GM12872 (cell line): ENCODE measurements around the gene C11orf54.

Source experiments
- TF ChIP-seq, protein P1 (sequence below): IDR thresholded peaks from 3 replicates; pipeline ENCODE4 v1.5.1; 2011; ENCODE audit warnings: low read depth, mild to moderate bottlenecking, low read length, moderate library complexity; ENCODE audit not compliant: insufficient read depth

Gene C11orf54

DNA sequence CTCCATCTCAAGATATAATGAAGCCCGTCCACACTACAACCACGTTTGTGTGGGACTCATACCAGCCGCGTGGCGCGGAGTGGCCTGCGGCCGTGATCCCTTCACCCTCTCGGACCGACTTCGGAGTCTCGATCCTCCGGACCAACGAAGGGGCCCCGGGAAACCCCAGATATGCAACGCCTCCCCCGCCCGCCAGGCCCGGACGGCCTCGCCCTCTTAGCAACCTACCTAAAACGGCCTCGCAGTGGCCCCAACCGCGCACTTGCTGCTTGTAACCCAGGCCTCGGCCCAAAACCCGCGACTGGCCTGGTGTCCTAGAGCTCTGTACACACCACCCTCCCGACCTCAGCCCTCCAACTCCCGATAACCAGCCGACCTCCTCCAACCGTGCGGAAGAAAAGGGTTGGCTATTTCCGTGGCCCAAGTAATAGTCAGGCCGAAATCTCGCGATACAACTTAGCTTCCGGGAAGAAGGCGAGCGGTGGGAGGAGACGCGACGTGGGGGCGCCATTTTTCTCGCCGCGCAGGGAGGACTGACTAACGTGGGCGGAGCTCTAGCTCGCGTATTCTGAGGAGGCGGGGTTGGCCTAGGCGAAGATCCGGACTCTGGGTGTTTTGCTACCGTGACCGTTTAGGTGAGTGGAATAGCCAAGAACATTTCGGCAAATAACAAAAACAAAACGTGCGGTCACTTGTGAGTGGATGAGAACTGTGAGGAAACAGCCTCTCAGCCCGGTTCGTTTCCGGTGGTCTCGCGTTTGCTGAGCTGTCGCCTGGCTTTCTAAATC lies at the start of gene C11orf54, which contains the start of gene TAF1D:
TSS of gene C11orf54 (plus strand) at position 579 of the 788 bp plus-strand sequence. CDS start 5,722 bp downstream, outside the sequence.
TSS of gene TAF1D (minus strand) at position 402 of the 788 bp plus-strand sequence. CDS start 2,191 bp downstream, outside the sequence.
- TF ChIP-seq, protein P1, sequence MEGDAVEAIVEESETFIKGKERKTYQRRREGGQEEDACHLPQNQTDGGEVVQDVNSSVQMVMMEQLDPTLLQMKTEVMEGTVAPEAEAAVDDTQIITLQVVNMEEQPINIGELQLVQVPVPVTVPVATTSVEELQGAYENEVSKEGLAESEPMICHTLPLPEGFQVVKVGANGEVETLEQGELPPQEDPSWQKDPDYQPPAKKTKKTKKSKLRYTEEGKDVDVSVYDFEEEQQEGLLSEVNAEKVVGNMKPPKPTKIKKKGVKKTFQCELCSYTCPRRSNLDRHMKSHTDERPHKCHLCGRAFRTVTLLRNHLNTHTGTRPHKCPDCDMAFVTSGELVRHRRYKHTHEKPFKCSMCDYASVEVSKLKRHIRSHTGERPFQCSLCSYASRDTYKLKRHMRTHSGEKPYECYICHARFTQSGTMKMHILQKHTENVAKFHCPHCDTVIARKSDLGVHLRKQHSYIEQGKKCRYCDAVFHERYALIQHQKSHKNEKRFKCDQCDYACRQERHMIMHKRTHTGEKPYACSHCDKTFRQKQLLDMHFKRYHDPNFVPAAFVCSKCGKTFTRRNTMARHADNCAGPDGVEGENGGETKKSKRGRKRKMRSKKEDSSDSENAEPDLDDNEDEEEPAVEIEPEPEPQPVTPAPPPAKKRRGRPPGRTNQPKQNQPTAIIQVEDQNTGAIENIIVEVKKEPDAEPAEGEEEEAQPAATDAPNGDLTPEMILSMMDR, result 0 out of 3 replicates have a peak, but pooled peaks have one; percentile 1

DNA sequence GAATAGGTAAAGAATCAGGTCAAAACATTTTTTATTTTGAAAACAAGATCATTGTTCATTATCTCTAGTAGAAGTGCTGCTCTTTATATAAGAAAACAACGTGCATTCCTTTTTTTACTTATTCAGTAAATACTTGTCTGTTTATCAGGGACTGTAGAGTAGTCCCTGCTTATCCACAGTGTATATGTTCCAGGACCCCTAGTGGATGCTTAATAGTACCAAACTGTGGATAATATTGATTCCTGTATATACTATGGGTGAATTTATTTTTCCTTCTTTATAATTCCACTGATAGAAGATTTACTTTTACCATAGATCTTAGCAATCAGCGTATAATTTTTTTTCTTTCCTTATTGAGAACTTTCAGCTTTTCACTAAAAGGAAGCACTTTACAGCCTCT lies 47.4 kb upstream of the C11orf54 start:
- TF ChIP-seq, protein P1, result no peak

DNA sequence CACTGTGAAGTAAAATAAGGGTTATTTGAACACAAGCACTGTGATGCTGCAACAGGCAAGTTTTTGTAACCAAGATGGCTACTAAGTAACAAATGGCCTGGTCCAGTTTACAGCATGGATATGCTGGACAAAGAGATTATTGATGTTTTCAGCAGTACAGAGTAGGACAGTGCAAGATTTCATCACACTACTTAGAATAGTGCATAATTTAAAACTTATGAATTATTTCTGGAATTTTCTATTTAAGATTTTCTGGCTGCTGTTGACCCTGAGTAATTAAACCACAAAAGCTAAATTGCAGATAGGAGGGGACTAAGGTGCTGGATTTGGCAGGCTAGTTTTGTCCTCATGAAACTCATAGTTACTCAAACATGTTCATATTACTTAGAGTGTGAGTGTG lies 46.9 kb upstream of the C11orf54 start:
- TF ChIP-seq, protein P1, result no peak

DNA sequence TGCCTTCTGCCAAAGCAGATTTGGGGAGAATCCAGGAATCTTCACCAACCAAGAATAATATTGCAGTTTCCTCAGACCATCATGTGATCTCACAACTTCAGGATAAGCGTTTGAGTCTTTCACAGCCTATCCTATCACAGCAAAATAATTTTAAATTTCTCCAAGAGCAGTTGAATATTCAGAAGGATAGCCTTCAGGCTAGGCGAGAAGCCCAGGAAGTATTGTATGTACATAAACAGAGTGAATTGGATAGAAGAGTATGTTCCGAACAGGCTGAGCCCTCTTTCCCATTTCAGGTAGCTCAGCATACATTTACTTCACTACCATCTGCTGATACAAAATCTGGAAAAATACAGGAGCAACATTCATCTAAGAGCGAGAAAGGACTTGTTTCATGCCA lies 43.9 kb upstream of the C11orf54 start:
- TF ChIP-seq, protein P1, result no peak

DNA sequence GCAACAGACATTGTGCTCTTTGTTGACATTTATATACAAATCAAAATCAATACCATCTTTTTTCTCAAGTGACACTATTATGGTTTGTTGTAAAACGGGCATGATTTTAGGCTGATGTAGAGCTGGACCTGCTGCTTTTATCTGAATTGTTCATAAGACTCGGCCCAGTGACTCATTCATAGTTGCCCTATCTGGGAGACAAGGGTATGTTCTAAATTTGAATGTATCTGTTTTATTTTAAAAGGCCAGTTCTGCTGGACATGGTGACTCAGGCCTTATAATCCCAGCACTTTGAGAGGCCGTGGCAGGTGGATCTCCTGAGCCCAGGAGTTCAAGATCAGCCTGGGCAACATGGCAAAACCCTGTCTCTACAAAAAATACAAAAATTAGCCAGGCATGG lies 40.6 kb upstream of the C11orf54 start:
- TF ChIP-seq, protein P1, result no peak

DNA sequence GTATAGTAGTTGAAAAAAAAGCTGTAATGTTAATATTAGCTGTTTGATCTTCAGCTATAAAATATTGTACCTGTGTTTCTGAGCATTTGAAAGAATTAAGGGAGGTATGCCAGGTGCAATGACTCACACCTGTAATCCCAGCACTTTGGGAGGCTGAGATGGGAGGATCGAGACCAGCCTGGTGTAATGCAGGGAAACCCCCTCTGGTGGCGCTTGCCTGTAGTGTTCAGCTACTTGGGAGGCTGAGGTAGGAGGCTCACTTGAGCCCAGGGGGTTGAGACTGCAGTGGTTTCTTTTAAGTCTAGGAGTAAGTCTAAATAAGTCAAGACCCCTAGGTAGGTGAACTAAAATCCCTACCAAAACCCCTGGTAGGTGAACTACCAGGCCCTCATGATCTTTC lies 37.2 kb upstream of the C11orf54 start:
- TF ChIP-seq, protein P1, result peak; percentile 29; the same call in 1 of the 3 replicates

DNA sequence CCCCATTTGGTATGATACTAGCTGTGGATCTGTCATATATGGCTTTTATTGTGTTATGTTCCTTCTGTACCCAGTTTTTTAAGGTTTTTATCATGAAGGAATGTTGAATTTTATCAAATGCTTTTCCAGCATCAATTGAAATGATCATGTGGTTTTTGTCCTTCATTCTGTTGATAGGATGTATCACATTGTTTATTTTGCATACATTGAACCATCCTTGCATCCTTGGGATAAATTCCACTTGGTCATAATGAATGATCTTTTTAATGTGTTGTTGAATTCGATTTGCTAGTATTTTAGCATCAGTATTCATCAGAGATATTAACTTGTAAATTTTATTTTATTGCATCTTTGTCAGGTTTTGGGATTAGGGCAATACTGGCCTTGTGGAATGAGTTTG lies 31.2 kb upstream of the C11orf54 start:
- TF ChIP-seq, protein P1, result no peak
